ENCODE measurements around the gene AMELX.

AMELX gene

GRCh38 chrX:11293113-11293512 is at the start of gene AMELX:
Gene AMELX, plus strand, starts transcription at chrX:11293413. Its CDS starts 1,376 bp downstream, at chrX:11294789.
- DNase-seq = no peak

GRCh38 chrX:11244636-11245035 is 48.6 kb upstream of the AMELX start:
- DNase-seq = no peak

GRCh38 chrX:11254417-11255109 is 38.6 kb upstream of the AMELX start:
- DNase-seq = no peak

GRCh38 chrX:11257290-11257689 is 35.9 kb upstream of the AMELX start:
- DNase-seq = no peak

- DNase-seq = no peak
Measured at GRCh38 chrX:11257711-11258110, 35.5 kb upstream of the AMELX start.

- DNase-seq = no peak
Measured at GRCh38 chrX:11259437-11259836, 33.8 kb upstream of the AMELX start.

- no peak for DNase-seq
Measured at GRCh38 chrX:11261260-11261659, 32.0 kb upstream of the AMELX start.

- DNase-seq = no peak
Measured at GRCh38 chrX:11264925-11265324, 28.3 kb upstream of the AMELX start.

- no peak for DNase-seq
Measured at GRCh38 chrX:11265352-11265751, 27.9 kb upstream of the AMELX start.

- no peak for DNase-seq
Measured at GRCh38 chrX:11266573-11267003, 26.6 kb upstream of the AMELX start.

GRCh38 chrX:11267425-11267824 is 25.8 kb upstream of the AMELX start:
- no peak for DNase-seq

- no peak for DNase-seq
Measured at GRCh38 chrX:11269006-11269405, 24.2 kb upstream of the AMELX start.

- DNase-seq = no peak
Measured at GRCh38 chrX:11269996-11270395, 23.2 kb upstream of the AMELX start.

- DNase-seq = no peak
Measured at GRCh38 chrX:11272290-11272689, 20.9 kb upstream of the AMELX start.

- DNase-seq = no peak
Measured at GRCh38 chrX:11272863-11273262, 20.4 kb upstream of the AMELX start.

GRCh38 chrX:11273544-11273943 is 19.7 kb upstream of the AMELX start:
- DNase-seq = no peak

GRCh38 chrX:11282043-11282442 is 11.2 kb upstream of the AMELX start:
- no peak for DNase-seq

- no peak for DNase-seq
Measured at GRCh38 chrX:11285651-11286050, 7.6 kb upstream of the AMELX start.

GRCh38 chrX:11287505-11287904 is 5.7 kb upstream of the AMELX start:
- no peak for DNase-seq

- DNase-seq = no peak
Measured at GRCh38 chrX:11290416-11291102, 2.7 kb upstream of the AMELX start.

- no peak for DNase-seq
Measured at GRCh38 chrX:11296051-11296450, 2.8 kb downstream of the AMELX start.

GRCh38 chrX:11298600-11298999 is 5.4 kb downstream of the AMELX start:
- DNase-seq = no peak

- DNase-seq = no peak
Measured at GRCh38 chrX:11304829-11305228, 11.6 kb downstream of the AMELX start.

- DNase-seq = no peak
Measured at GRCh38 chrX:11305641-11306040, 12.4 kb downstream of the AMELX start.

GRCh38 chrX:11309220-11309619 is 16.0 kb downstream of the AMELX start:
- no peak for DNase-seq
